K562 (cell line): Measurements from ENCODE around the gene MVB12B. TPM values are rescaled to one million over a fixed set of nuclear protein-coding genes. Genes with fewer than 3 reads are reported as not detected.

Experiments used
- ATAC-seq: fragments of 200-7000 bp; cut with Tn5 transposase; 3 replicates; pipeline ENCODE4 v1.9.1; 2020; ENCODE audit warnings: moderate library complexity
- BruUV-seq: library from RNA; stranded (reverse); fragments of 400-500 nt; replicated peaks from 2 replicates; lab custom pipeline; 2021; lab: Mats Ljungman, UMichigan
- CTCF ChIA-PET: fragments of 300-600 bp; formaldehyde crosslinking; extraction: SDS; loops from one replicate; lab custom pipeline; 2021; ENCODE audit warnings: low intra/inter-chr PET ratio; lab: Yijun Ruan, JAX
- POLR2A ChIA-PET: fragments of 300-600, 350-650 bp; sonication (Branson Sonifier 250); formaldehyde crosslinking; extraction: SDS; loops from one replicate; lab custom pipeline; 2021; ENCODE audit warnings: antibody characterized with exemption, inconsistent platforms; lab: Yijun Ruan, JAX
- DNase-seq, 4 experiments: peaks; one replicate each; pipeline versions ENCODE4 v3.0.0 to v3.0.0-alpha.2; 2011 to 2018; ENCODE audit warnings: low spot score in 3 of 4, mixed read lengths in 3 of 4; ENCODE audit errors: extremely low read depth in 1 of 4
- FAIRE-seq: peaks from 2 replicates; lab custom pipeline; 2011; peaks lifted over from hg19 to GRCh38; lab: Jason Lieb, UNC
- H2AFZ ChIP-seq: 2 replicates; pipeline ENCODE4 v1.6.0; 2011; ENCODE audit warnings: low read depth, low read length, control low read depth, inconsistent platforms
- H3K27ac ChIP-seq: fragments of 200-600 bp; 3 replicates; pipeline ENCODE4 v1.8.0; 2011; ENCODE audit warnings: low read depth, mild to moderate bottlenecking, control low read depth, inconsistent platforms, low read length, moderate library complexity, mixed read lengths; ENCODE audit errors: extremely low read depth
- H3K27me3 ChIP-seq, 2 experiments: fragments of 300-600 bp in 1 of 2; 2 replicates in 1 of 2; 3 replicates in 1 of 2; pipeline versions ENCODE4 v1.6.0 to v1.8.0; 2011; ENCODE audit warnings: inconsistent platforms in 2 of 2, low read length in 2 of 2, mild to moderate bottlenecking in 1 of 2, mixed read lengths in 1 of 2, moderate library complexity in 1 of 2; ENCODE audit not compliant: control insufficient read depth in 2 of 2, insufficient read depth in 2 of 2
- H3K36me3 ChIP-seq: fragments of 300-600 bp; 3 replicates; pipeline ENCODE4 v1.8.0; 2011; ENCODE audit warnings: mild to moderate bottlenecking, low read length, inconsistent platforms; ENCODE audit not compliant: control insufficient read depth, insufficient read depth
- H3K4me1 ChIP-seq, 2 experiments: fragments of 200-600 bp in 1 of 2; replicated peaks in 1 of 2; 2 replicates in 1 of 2; 3 replicates in 1 of 2; pipeline versions ENCODE4 v1.5.1 to v1.8.0; 2011; ENCODE audit warnings: inconsistent platforms in 2 of 2, low read length in 2 of 2, mild to moderate bottlenecking in 1 of 2, mixed read lengths in 1 of 2, moderate library complexity in 1 of 2; ENCODE audit not compliant: control insufficient read depth in 2 of 2, insufficient read depth in 2 of 2
- H3K4me2 ChIP-seq: 2 replicates; pipeline ENCODE4 v1.6.1; 2011; ENCODE audit warnings: low read length, control low read depth, inconsistent platforms, mixed read lengths; ENCODE audit not compliant: insufficient read depth
- H3K4me3 ChIP-seq: fragments of 200-600 bp; sonication (generic), shearing (Covaris generic); 2 replicates; pipeline ENCODE4 v1.5.1; 2016; ENCODE audit warnings: control low read depth, inconsistent platforms
- H3K79me2 ChIP-seq: fragments of 200-600 bp; 3 replicates; pipeline ENCODE4 v1.8.0; 2011; ENCODE audit warnings: low read length, inconsistent platforms; ENCODE audit not compliant: control insufficient read depth, insufficient read depth
- H3K9ac ChIP-seq, 2 experiments: 2 replicates each; pipeline versions ENCODE4 v1.6.0 to v1.6.1; 2011; ENCODE audit warnings: low read depth in 2 of 2, low read length in 2 of 2, control low read depth in 1 of 2, inconsistent platforms in 1 of 2, mild to moderate bottlenecking in 1 of 2, mixed read lengths in 1 of 2; ENCODE audit not compliant: insufficient read depth in 1 of 2
- H3K9me1 ChIP-seq: one replicate; pipeline ENCODE4 v1.6.0; 2011; ENCODE audit warnings: inconsistent platforms, mild to moderate bottlenecking, low read length, moderate library complexity; ENCODE audit not compliant: control insufficient read depth, insufficient read depth
- H3K9me3 ChIP-seq: replicated peaks from 2 replicates; pipeline ENCODE4 v1.5.1; 2011; ENCODE audit warnings: low read depth, low read length, inconsistent platforms; ENCODE audit not compliant: control insufficient read depth, insufficient read depth
- H4K20me1 ChIP-seq: replicated peaks from 2 replicates; pipeline ENCODE4 v1.6.1; 2011; ENCODE audit warnings: low read length, inconsistent platforms, mixed read lengths; ENCODE audit not compliant: control insufficient read depth, insufficient read depth
- CEBPG ChIP-seq, 3 experiments: fragments of 200-800 bp in 1 of 3; sonication (Bioruptor generic) in 1 of 3; sonication (generic) in 1 of 3; formaldehyde crosslinking in 1 of 3; IDR thresholded peaks in 2 of 3; conservative IDR thresholded peaks in 1 of 3; 2 replicates each; pipeline versions ENCODE4 v1.6.1 to v1.8.0; 2016 to 2022; ENCODE audit warnings: missing compliant biosample characterization in 2 of 3, missing genetic modification characterization in 2 of 3, mild to moderate bottlenecking in 1 of 3, missing genetic modification reagents in 1 of 3
- FOXM1 ChIP-seq, 2 experiments: fragments of 450-650 bp in 1 of 2; sonication (generic) in 1 of 2; formaldehyde crosslinking in 1 of 2; IDR thresholded peaks; 2 replicates each; pipeline versions ENCODE4 v1.6.1 to v1.9.0; 2017 to 2022; ENCODE audit warnings: low read depth in 2 of 2, mild to moderate bottlenecking in 2 of 2, missing genetic modification reagents in 1 of 2, moderate library complexity in 1 of 2
- HCFC1 ChIP-seq: IDR thresholded peaks from 2 replicates; pipeline ENCODE4 v1.6.1; 2012; ENCODE audit warnings: low read depth, low read length, improper control_type of control experiment
- KAT7 ChIP-seq: sonication (generic); formaldehyde crosslinking; IDR thresholded peaks from 2 replicates; pipeline ENCODE4 v1.8.0; 2022; ENCODE audit warnings: missing genetic modification reagents, mild to moderate bottlenecking, borderline replicate concordance
- NFIC ChIP-seq: fragments of 450-650 bp; IDR thresholded peaks from 2 replicates; pipeline ENCODE4 v1.6.1; 2017; ENCODE audit warnings: mild to moderate bottlenecking, inconsistent platforms
- STAT5A ChIP-seq: IDR thresholded peaks from 2 replicates; pipeline ENCODE4 v1.6.1; 2012; ENCODE audit warnings: low read length, inconsistent platforms, borderline replicate concordance
- TOE1 ChIP-seq, 2 experiments: fragments of 450-650 bp in 1 of 2; sonication (generic) in 1 of 2; formaldehyde crosslinking in 1 of 2; IDR thresholded peaks; 2 replicates each; pipeline versions ENCODE4 v1.7.1 to v1.8.0; 2016 to 2022; ENCODE audit warnings: borderline replicate concordance in 2 of 2, mild to moderate bottlenecking in 2 of 2, antibody characterized with exemption in 1 of 2, inconsistent platforms in 1 of 2, low read depth in 1 of 2, missing genetic modification reagents in 1 of 2, moderate library complexity in 1 of 2
- ZBTB8A ChIP-seq: fragments of 450-650 bp; IDR thresholded peaks from 2 replicates; pipeline ENCODE4 v1.6.1; 2018; ENCODE audit warnings: mild to moderate bottlenecking, moderate library complexity; ENCODE audit not compliant: partially characterized antibody
- ZNF41 ChIP-seq: fragments of 250-450 bp; sonication (Bioruptor Pico); conservative IDR thresholded peaks from 2 replicates; pipeline ENCODE4 v1.4.0; 2020; ENCODE audit warnings: mild to moderate bottlenecking
- WGBS: fragments of 100-300 bp; shearing (Covaris generic); methylation state at CpG from one replicate; pipeline ENCODE4 v1.1.6; 2016; ENCODE audit warnings: low coverage, mixed read lengths; ENCODE audit not compliant: insufficient coverage; ENCODE audit errors: missing lambda C conversion rate; 5-methylcytosine and 5-hydroxymethylcytosine counted together
- in situ Hi-C: fragments of 300-500 bp; cut with MboI; formaldehyde crosslinking; loops from 4 replicates; pipeline ENCODE4 v1.15.0; 2018; ENCODE audit warnings: inconsistent platforms, mixed read lengths
- intact Hi-C: fragments of 100-400 bp; cut with micrococcal nuclease; formaldehyde crosslinking; loops from 2 replicates; pipeline ENCODE4 v1.14.2; 2022
- polyA plus RNA-seq, 8 experiments: library from polyadenylated mRNA; depleted of rRNA in 4 of 8; stranded (reverse) in 5 of 8; unstranded in 3 of 8; fragments of >200 nt; fragmentation: Nextera tagmentation in 2 of 8; fragmentation: Illumina TruSeq in 1 of 8; extraction: Ambion mirVana in 2 of 8; extraction: Trizol in 1 of 8; gene quantifications; 2 replicates each; pipeline versions ENCODE4 v1.2.1 to v1.2.3, GENCODE V29; 2011 to 2014; ENCODE audit warnings: inconsistent platforms in 1 of 8, missing spikeins in 1 of 8
- total RNA-seq, 7 experiments: library from RNA; depleted of rRNA in 6 of 7; stranded (reverse); fragments of >200 nt in 6 of 7; fragmentation: Illumina TruSeq in 2 of 7; extraction: Trizol in 2 of 7; gene quantifications; 2 replicates each; pipeline versions ENCODE4 v1.2.1 to v1.2.3, GENCODE V29; 2011 to 2021; ENCODE audit warnings: low replicate concordance in 1 of 7
- TF ChIP-seq, protein P1 (sequence below), 2 experiments: fragments of 450-650 bp in 1 of 2; sonication (generic) in 1 of 2; formaldehyde crosslinking in 1 of 2; IDR thresholded peaks in 1 of 2; conservative IDR thresholded peaks in 1 of 2; 2 replicates each; pipeline versions ENCODE4 v1.6.1 to v1.8.1; 2016 to 2023; ENCODE audit warnings: mild to moderate bottlenecking in 2 of 2, moderate library complexity in 2 of 2, inconsistent platforms in 1 of 2, missing genetic modification reagents in 1 of 2

MVB12B gene
- total and polyA plus RNA-seq, 9 of the 15 experiments (the other 6 are each of a cell fraction or from before 2014, with no cell fraction given), result not detected

- in situ Hi-C loops, result no loop called here
- BruUV-seq, result no TSS peak
- no peak overlapping the region for H3K9ac ChIP-seq
- ChIA-PET POLR2A (no interaction called here), CTCF (no interaction called here)
- H3K4me2 ChIP-seq, result no peak overlapping the region
- no peak for DNase-seq
- no peak for FAIRE-seq
- H3K4me3 ChIP-seq, result no peak overlapping the region
- ATAC-seq, result no peak
- H3K79me2 ChIP-seq, result no peaks in the 10 kb centered on the region
- H3K9me1 ChIP-seq, result no peaks in the 10 kb centered on the region
- peaks cover 55 to 70% of the 10 kb centered on the region in 2 experiments for H3K27me3 ChIP-seq
- intact Hi-C loops, result no loop called here
- no peaks in the 10 kb centered on the region for H3K36me3 ChIP-seq
- H4K20me1 ChIP-seq, result 0 out of 2 replicates have a peak, but pooled peaks cover 13% of the 10 kb centered on the region
- H2AFZ ChIP-seq, result no peak overlapping the region
- 4% methylated on average over 14 of the region's 14 CpGs for WGBS
- H3K4me1 ChIP-seq, result no peaks in the 10 kb centered on the region
- TF ChIP-seq NFIC (peak; percentile 35), HCFC1 (no peak)
- H3K9me3 ChIP-seq, result no peaks in the 10 kb centered on the region
- H3K27ac ChIP-seq, result no peak overlapping the region
Measured at GRCh38 chr9:126404459-126404858, 77.8 kb downstream of the MVB12B start.

DNA sequence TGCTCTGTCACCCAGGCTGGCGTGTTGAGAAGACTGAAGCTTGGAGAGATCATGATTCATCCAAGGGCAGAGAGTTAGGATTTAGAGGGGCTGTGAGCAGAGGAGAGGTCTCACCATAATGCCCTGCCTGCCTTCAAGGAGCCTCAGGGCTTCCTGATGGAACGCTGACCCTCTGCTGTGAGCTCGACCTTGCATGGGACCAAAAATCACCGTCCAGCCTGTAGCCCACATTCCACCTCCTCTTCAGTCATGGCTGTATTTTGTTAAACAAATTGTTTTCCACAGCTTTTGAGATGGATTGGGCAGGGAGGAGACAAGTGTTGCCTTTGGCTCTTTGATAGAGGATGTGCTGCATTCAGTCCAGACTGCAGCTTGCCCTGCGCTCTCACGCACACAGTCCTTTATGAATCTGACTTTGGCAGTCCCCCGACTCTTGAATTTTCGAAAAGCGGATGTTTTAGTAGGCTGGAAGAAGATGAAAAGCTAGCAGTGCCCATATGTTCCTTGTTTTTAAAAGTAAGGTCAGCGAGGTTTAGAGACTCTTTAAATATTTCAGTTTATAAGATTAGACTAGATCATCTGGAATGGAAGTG, 79.5 kb downstream of the MVB12B start:
- Histone ChIP-seq H3K9me1 (no peaks in the 10 kb centered on the region), H3K36me3 (no peaks in the 10 kb centered on the region), H3K79me2 (no peaks in the 10 kb centered on the region), H3K4me2 (no peak overlapping the region), H4K20me1 (0 out of 2 replicates have a peak, but pooled peaks cover 3% of the 10 kb centered on the region), H3K9ac (no peak overlapping the region), H3K27ac (no peak overlapping the region), H3K4me1 (no peaks in the 10 kb centered on the region), H3K9me3 (no peaks in the 10 kb centered on the region), H2AFZ (no peak overlapping the region), H3K4me3 (no peak overlapping the region), H3K27me3 (peaks cover 45 to 61% of the 10 kb centered on the region in 2 experiments)
- ChIA-PET POLR2A (interaction anchor here (0.6 to 1.1 kb wide), 3 partner anchors 30 to 452 kb away, joined by 3 read pairs; no protein-coding TSS in a partner anchor), CTCF (no interaction called here)
- no peak for ATAC-seq
- no peak for FAIRE-seq
- DNase-seq, result no peak
- WGBS, result 1% methylated on average over 10 of the region's 10 CpGs
- in situ Hi-C loops (no loop called here), intact Hi-C loops (no loop called here)
- no TSS peak for BruUV-seq
- TF ChIP-seq, protein P1, sequence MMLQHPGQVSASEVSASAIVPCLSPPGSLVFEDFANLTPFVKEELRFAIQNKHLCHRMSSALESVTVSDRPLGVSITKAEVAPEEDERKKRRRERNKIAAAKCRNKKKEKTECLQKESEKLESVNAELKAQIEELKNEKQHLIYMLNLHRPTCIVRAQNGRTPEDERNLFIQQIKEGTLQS (IDR thresholded peaks at IDR 0.05), result no peak
- TF ChIP-seq, protein P1 (CRISPR knock-in tag; conservative IDR thresholded peaks at IDR 0.05), result no peak
- TF ChIP-seq CEBPG (CRISPR knock-in tag; IDR thresholded peaks at IDR 0.05), result no peak
- TF ChIP-seq CEBPG (tag; conservative IDR thresholded peaks at IDR 0.05 in 1 of 2, IDR thresholded peaks at IDR 0.05 in 1 of 2), result no peak
- TF ChIP-seq ZBTB8A, result no peak
- no peak for TF ChIP-seq FOXM1 (IDR thresholded peaks at IDR 0.05; ENCODE audit: low read depth)
- TF ChIP-seq FOXM1 (CRISPR knock-in tag; IDR thresholded peaks at IDR 0.05; ENCODE audit: low read depth), result no peak
- no peak for TF ChIP-seq KAT7 (CRISPR knock-in tag)
- no peak for TF ChIP-seq STAT5A
- no peak for TF ChIP-seq TOE1 (IDR thresholded peaks at IDR 0.05; ENCODE audit: borderline replicate concordance)
- TF ChIP-seq TOE1 (CRISPR knock-in tag; IDR thresholded peaks at IDR 0.05; ENCODE audit: borderline replicate concordance, low read depth), result no peak
- no peak for TF ChIP-seq ZNF41
